ENCODE results near the gene ATAD3C.

DNA sequence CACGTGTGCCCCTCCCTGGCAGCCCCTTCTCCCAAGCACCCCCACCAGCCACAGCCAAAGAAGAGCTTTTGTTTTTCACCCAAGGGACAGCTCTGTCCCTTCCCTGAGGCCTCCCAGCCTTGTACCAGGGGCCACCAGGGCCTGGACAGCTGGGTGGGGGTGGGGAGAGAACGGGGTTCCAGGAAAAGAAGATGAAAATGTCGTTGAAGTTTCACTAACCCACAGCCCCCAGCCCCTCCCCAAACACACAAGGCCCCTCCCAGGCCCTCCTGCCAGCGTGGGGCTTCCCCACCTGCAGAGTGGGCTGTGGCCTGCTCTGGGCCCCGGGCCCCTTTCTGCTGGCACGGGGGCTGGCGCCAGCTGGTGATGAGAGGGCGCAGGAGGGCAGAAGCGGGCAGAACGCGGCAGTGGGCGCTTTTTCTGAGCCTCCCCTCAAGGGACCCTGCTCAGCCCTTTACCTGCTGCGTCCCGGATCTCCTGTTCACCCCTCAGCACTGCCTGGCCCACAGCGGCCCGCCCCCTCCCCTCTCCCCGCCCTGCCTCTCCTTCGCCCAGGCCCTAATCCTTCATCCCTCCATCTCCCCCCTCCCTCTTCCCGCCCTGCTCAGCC, 22.9 kb upstream of the ATAD3C start:
- TF ChIP-seq POLR2A (IDR thresholded peaks at IDR 0.05; ENCODE audit: low read depth, low read length) (no peak), TAF1 (IDR thresholded peaks at IDR 0.05; ENCODE audit: low read depth, low read length) (no peak), POU2F2 (IDR thresholded peaks at IDR 0.05; ENCODE audit: low read depth, low read length) (no peak), POLR2AphosphoS5 (IDR thresholded peaks at IDR 0.05; ENCODE audit: low read depth, low read length) (no peak), SPI1 (IDR thresholded peaks at IDR 0.05; ENCODE audit: low read depth, low read length) (no peak), PAX5 (IDR thresholded peaks at IDR 0.05; ENCODE audit: insufficient read depth, low read length, severe bottlenecking) (no peak)

Data from GM12891 (cell line).